GM12864 (cell line): ENCODE results near the gene RAB31.

Experiments
- DNase-seq: peaks from one replicate; pipeline ENCODE4 v3.0.0-alpha.2; 2011; ENCODE audit warnings: low read depth
- H3K4me3 ChIP-seq: 2 replicates; pipeline ENCODE4 v1.5.1; 2011; ENCODE audit warnings: mild to moderate bottlenecking, low read depth, low read length, control low read depth
- CTCF ChIP-seq: IDR thresholded peaks from 2 replicates; pipeline ENCODE4 v1.5.1; 2011; ENCODE audit warnings: low read depth, mild to moderate bottlenecking, moderate library complexity, low read length, control low read depth, inconsistent platforms; ENCODE audit errors: missing control alignments

RAB31 gene

GRCh38 chr18:9878783-9879242 is 170.7 kb downstream of the RAB31 start:
- no peak overlapping the region for H3K4me3 ChIP-seq
- TF ChIP-seq CTCF, result no peak

GRCh38 chr18:9884090-9884489 is 176.0 kb downstream of the RAB31 start:
- no peak for DNase-seq
- TF ChIP-seq CTCF, result no peak
- no peak overlapping the region for H3K4me3 ChIP-seq

More at GRCh38 chr18:9878783-9879242, 170.7 kb downstream of the RAB31 start:
- DNase-seq, result no peak

GRCh38 chr18:9884532-9885140 is 176.5 kb downstream of the RAB31 start:
- H3K4me3 ChIP-seq, result no peak overlapping the region
- no peak for DNase-seq
- no peak for TF ChIP-seq CTCF

- no peak for DNase-seq
- no peak within 1 kb of the TSS for H3K4me3 ChIP-seq
- TF ChIP-seq CTCF, result no peak
Observed at GRCh38 chr18:9885170-9886004, 177.3 kb downstream of the RAB31 start, which contains the start of gene TXNDC2. Gene TXNDC2, plus strand, starts transcription at chr18:9885973. Its CDS starts 708 bp downstream, at chr18:9886681.

GRCh38 chr18:9886005-9886348 is 177.9 kb downstream of the RAB31 start:
- H3K4me3 ChIP-seq, result no peak overlapping the region
- DNase-seq, result no peak
- no peak for TF ChIP-seq CTCF

- TF ChIP-seq CTCF, result no peak
- no peak overlapping the region for H3K4me3 ChIP-seq
- DNase-seq, result no peak
Observed at GRCh38 chr18:9887992-9888391, 179.9 kb downstream of the RAB31 start.

GRCh38 chr18:9890196-9890595 is 182.1 kb downstream of the RAB31 start:
- no peak for TF ChIP-seq CTCF

More at GRCh38 chr18:9890196-9890595, 182.1 kb downstream of the RAB31 start:
- no peak for DNase-seq
- no peak overlapping the region for H3K4me3 ChIP-seq
